AG04449 (cell line): ENCODE measurements around the gene GCHFR.

Experiments
- CTCF ChIA-PET: fragments of 350-600 bp; formaldehyde crosslinking; extraction: SDS; loops from one replicate; lab custom pipeline; 2021; ENCODE audit warnings: antibody characterized with exemption; lab: Yijun Ruan, JAX
- POLR2A ChIA-PET: fragments of 400-600, 350-600 bp; formaldehyde crosslinking; extraction: SDS; loops from one replicate; lab custom pipeline; 2020; ENCODE audit warnings: antibody characterized with exemption, inconsistent platforms; lab: Yijun Ruan, JAX
- DNase-seq: peaks from one replicate; pipeline ENCODE4 v3.0.0-alpha.2; 2010; ENCODE audit warnings: low read depth, low spot score
- H3K4me3 ChIP-seq: 2 replicates; pipeline ENCODE4 v1.5.1; 2011; ENCODE audit warnings: low read depth, mild to moderate bottlenecking, control low read depth, low read length
- CTCF ChIP-seq: IDR thresholded peaks from one replicate; pipeline ENCODE4 v1.5.1; 2011; ENCODE audit warnings: mild to moderate bottlenecking, moderate library complexity, low read length, control low read depth, inconsistent platforms; ENCODE audit not compliant: insufficient read depth; ENCODE audit errors: missing control alignments

GCHFR gene

DNA sequence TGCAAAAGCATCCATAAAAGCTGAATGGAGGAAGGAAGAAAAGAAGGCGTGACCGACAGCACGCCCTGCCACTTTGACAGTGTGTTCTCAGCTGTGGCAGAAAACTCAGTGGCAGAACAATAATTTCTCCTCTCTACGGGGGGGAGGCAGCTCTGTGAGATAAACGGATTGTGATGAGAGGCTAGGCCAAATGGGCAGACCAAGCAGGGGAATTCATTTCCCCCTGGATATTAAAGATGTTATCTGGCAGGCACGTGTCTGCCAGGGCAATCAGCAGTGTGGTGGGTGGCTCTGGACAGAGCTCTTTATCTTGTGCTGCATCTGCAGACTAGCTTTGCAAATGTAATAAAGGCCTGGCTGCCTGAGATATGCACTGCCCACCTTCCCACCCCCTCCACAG lies 6.9 kb upstream of the GCHFR start:
- POLR2A ChIA-PET = no interaction called here
- no peak for DNase-seq
- H3K4me3 ChIP-seq = no peak overlapping the region
- TF ChIP-seq CTCF = no peak
- CTCF ChIA-PET = no interaction called here

GRCh38 chr15:40759961-40760360 lies 3.9 kb upstream of the GCHFR start:
- ChIA-PET CTCF (interaction anchor here (1.1 to 2.0 kb wide), 3 partner anchors 13 to 134 kb away, joined by 3 to 5 read pairs (median 3); partner anchors contain the start of gene VPS18), POLR2A (no interaction called here)
- DNase-seq = no peak
- H3K4me3 ChIP-seq = no peak overlapping the region
- TF ChIP-seq CTCF = no peak

DNA sequence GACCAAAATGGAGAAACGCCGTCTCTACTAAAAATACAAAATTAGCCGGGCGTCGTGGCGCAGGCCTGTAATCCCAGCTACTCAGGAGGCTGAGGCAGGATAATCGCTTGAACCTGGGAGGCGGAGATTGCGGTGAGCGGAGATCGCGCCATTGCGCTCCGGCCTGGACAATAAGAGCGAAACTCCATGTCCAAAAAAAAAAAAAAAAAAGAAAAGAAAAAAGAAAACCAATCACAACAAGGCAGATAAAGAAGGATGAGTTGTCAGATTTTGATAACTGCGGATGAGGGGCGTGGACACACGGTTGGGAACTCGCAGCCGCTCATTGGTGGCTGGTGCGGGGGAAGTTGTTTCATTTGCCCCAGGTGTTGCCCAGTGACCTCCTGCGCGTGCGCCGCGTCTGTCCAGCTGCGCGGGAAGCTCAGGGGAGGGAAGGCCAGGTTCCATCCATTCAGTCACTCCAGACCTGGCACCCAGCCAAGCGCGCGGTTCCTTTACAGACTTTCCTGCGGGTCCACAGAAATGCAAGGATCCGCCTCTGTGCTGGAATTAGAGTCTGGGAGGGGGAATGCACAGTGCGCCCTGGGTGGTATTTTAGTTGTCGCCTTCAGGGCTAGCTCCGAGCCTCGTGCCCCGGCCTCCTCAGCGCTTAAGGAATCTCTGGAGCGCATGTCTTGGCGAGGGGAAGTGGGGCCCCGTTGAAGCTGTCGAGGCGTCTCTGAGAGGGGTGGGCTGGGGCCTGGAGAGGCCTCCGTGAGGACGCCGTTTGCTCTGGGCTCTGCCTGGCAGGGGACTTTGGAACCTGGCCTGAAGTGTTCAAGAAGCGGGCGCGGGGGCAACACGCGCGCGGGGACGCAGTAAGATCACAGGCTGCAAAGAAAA lies 708 bp upstream of the GCHFR start:
- peak overlapping the region; percentile 56 for H3K4me3 ChIP-seq
- ChIA-PET POLR2A (no interaction called here), CTCF (interaction anchor here (0.7 to 1.7 kb wide), 5 partner anchors 13 to 131 kb away, joined by 3 to 5 read pairs (median 4); partner anchors contain the start of gene VPS18)
- TF ChIP-seq CTCF = no peak
- no peak for DNase-seq

DNA sequence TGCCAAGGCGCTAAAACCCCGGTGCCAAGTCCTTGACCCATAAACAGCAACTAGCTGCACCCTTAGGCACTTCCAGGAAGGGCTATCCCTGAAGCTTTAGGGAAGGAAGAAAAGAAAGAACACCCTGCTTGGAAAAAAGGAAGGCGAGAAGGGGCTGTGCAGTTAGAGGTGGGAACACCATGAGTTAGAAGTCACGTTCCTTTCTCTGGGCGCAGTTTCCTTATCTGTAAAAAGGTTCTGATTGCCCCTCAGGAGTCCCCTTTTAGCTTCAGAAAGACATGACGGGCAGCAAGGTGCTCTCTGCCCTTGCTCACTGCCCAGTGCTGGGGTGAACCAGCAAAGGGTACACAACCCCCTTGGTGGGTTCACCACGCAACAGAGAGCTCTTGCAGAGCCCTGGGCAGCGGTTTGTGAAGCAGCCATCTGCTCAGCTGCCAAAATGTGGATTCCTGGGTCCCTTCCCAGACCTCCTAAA lies 798 bp downstream of the GCHFR start:
- H3K4me3 ChIP-seq = peak overlapping the region; percentile 56
- TF ChIP-seq CTCF = no peak
- CTCF ChIA-PET = interaction anchor here (1.2 to 2.7 kb wide), 6 partner anchors 11 to 127 kb away, joined by 3 to 9 read pairs (median 4); no protein-coding TSS in a partner anchor
- POLR2A ChIA-PET = interaction anchor here (0.7 kb wide), 1 partner anchor 471 kb away, joined by 3 read pairs; no protein-coding TSS in a partner anchor
- no peak for DNase-seq

GRCh38 chr15:40766194-40766815 lies 2.4 kb downstream of the GCHFR start:
- no peak overlapping the region for H3K4me3 ChIP-seq
- no peak for DNase-seq
- ChIA-PET CTCF (interaction anchor here (0.9 to 2.7 kb wide), 6 partner anchors 12 to 125 kb away, joined by 3 to 9 read pairs (median 6); no protein-coding TSS in a partner anchor), POLR2A (interaction anchor here (1.1 kb wide), 1 partner anchor 41 kb away, joined by 3 read pairs; the partner anchor contains the start of gene DNAJC17)
- TF ChIP-seq CTCF = no peak
